ENCODE results near the gene PCDHGA7.
"Not testable (repeated sequence)": the region's sequence is repeated elsewhere in the genome, so short reads cannot be mapped to it uniquely, and the experiment has no call there.

PCDHGA7 gene

DNA sequence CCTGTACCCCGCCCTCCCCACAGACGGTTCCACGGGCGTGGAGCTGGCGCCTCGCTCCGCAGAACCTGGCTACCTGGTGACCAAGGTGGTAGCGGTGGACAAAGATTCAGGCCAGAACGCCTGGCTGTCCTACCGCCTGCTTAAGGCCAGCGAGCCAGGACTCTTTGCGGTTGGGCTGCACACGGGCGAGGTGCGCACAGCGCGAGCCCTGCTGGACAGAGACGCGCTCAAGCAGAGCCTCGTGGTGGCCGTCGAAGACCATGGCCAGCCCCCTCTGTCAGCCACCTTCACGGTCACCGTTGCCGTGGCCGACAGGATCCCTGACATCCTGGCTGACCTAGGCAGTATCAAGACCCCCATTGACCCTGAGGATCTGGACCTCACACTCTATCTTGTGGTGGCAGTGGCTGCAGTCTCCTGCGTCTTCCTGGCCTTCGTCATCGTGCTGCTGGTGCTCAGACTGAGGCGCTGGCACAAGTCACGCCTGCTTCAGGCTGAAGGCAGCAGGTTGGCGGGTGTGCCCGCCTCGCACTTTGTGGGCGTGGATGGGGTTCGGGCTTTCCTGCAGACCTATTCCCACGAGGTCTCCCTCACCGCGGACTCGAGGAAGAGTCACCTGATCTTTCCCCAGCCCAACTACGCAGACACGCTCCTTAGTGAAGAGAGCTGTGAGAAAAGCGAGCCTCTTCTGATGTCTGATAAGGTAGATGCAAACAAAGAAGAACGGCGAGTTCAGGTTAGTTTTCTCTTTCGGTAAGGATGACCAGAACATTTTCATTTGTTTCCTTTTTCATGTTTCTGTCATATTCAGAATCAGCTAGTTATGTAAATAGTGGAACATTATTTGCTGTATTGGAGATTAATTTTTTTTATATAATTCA lies 16.3 kb upstream of the PCDHGA7 start:
- DNase-seq (ENCODE audit: low spot score) = no peak

DNA sequence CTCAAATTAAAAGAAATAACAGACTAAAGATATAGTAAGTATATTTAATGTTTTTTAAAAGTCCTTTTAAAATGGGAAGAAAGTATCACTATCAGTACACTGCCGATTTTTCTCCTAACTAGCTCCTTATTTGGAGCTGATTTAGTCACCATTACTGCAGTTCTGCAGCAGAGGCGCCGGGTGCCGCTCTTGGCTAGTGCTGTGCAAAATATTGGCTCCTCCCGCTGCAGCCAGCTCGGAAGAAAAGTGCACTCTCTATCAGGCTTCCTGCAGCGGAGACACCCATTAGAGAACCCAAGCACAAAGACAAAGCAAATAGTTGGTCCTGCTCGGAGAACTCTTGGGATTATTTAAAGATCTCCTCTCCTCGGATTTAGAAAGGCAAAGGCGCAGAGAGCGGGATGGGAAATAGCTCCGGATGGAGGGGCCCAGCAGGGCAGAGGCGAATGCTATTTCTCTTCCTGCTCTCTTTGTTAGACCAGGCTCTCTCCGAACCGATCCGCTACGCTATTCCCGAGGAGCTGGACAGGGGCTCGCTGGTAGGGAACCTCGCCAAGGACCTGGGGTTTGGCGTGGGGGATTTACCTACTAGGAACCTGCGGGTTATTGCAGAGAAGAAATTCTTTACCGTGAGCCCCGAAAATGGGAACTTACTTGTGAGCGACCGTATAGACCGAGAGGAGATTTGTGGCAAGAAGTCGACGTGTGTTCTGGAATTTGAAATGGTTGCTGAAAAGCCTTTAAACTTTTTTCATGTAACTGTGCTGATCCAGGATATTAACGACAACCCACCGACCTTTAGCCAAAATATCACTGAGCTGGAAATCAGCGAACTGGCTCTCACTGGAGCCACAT lies 12.3 kb upstream of the PCDHGA7 start, which contains the start of gene PCDHGB3:
PCDHGB3 (plus strand) TSS at position 249 of the 855 bp plus-strand sequence; CDS start at position 402, 153 bp downstream.
- DNase-seq (ENCODE audit: low spot score) = no peak

DNA sequence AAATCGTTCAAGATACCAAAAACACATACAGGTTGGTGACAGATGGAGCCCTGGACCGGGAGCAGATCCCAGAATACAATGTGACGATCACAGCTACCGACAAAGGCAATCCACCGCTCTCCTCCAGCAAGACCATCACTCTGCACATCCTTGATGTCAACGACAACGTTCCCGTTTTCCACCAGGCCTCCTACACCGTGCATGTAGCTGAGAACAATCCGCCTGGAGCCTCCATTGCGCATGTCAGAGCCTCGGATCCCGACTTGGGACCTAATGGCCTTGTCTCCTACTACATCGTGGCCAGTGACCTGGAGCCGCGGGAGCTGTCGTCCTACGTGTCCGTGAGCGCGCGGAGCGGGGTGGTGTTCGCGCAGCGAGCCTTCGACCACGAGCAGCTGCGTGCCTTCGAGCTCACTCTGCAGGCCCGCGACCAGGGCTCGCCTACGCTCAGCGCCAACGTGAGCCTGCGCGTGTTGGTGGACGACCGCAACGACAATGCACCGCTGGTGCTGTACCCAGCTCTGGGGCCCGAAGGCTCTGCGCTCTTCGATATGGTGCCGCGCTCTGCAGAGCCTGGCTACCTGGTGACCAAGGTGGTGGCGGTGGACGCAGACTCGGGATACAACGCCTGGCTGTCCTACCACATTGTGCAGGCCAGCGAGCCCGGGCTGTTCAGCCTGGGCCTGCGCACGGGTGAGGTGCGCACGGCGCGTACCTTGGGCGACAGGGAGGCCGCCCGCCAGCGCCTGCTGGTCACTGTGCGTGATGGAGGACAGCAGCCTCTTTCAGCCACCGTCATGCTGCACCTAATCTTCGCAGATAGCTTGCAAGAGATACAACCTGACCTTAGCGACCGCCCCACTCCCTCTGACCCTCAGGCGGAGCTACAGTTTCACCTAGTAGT lies 10.7 kb upstream of the PCDHGA7 start:
- DNase-seq (ENCODE audit: low spot score) = no peak

DNA sequence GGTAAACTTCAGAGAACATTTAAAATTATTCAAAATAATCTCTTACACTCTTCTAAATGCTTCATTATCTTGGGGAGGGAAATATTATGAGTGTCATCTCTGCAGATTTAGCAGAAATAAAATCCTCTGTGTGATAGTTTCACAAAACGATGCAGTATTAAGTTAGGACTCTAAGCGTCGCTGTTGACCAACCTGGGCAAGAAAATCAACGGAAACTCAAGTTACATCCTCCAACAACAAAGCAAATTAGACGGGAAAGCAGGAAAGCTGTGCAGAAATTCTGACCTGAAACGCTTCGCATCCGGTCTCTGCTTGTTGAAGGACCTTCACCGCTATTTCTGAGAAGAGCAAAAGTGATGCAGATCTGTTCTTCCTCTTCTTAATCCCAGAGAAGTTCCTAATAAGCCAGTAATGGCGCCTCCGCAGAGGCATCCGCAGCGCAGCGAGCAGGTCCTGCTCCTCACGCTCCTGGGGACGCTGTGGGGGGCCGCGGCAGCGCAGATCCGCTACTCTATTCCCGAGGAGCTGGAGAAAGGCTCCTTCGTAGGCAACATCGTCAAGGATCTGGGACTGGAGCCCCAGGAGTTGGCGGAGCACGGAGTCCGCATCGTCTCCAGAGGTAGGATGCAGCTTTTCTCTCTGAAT lies 8.7 kb upstream of the PCDHGA7 start, which contains the start of gene PCDHGA6:
PCDHGA6 (plus strand) TSS at position 219 of the 645 bp plus-strand sequence; CDS start at position 412, 193 bp downstream.
- no peak for DNase-seq (ENCODE audit: low spot score)

DNA sequence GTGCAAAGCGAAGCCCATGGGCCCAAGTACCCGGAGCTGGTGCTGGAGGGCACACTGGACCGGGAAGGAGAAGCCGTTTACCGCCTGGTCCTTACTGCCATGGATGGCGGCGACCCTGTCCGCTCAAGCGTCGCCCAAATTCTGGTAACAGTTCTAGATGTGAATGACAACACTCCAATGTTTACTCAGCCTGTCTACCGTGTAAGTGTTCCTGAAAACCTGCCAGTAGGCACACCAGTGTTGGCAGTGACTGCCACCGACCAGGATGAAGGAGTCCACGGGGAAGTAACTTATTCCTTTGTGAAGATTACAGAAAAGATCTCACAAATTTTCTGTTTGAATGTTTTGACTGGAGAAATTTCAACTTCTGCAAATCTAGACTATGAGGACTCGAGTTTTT lies 7.9 kb upstream of the PCDHGA7 start:
- no peak for DNase-seq (ENCODE audit: low spot score)

DNA sequence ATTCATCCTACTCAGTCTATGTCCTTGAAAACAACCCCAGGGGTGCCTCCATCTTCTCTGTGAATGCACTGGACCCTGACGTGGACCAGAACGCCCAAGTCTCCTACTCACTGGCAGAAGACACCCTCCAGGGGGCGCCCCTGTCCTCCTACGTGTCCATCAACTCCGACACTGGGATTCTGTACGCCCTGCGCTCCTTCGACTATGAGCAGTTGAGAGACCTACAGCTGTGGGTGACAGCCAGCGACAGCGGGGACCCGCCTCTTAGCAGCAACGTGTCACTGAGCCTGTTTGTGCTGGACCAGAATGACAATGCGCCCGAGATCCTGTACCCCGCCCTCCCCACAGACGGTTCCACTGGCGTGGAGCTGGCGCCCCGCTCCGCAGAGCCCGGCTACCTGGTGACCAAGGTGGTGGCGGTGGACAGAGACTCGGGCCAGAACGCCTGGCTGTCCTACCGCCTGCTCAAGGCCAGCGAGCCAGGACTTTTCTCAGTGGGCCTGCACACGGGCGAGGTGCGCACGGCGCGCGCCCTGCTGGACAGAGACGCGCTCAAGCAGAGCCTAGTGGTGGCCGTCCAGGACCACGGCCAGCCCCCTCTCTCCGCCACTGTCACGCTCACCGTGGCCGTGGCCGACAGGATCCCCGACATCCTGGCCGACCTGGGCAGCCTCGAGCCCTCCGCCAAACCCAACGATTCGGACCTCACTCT lies 6.9 kb upstream of the PCDHGA7 start:
- DNase-seq (ENCODE audit: low spot score) = not testable (repeated sequence)

DNA sequence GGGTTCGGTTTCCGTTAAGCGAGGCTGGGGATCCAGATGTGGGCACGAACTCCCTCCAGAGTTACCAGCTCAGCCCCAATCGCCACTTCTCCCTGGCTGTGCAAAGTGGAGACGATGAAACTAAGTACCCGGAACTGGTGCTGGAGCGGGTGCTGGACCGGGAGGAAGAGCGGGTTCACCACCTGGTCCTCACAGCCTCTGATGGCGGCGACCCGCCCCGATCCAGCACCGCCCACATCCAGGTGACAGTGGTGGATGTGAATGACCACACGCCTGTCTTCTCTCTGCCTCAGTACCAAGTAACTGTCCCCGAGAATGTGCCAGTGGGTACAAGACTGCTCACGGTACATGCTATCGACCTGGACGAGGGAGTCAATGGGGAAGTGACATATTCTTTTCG lies 803 bp downstream of the PCDHGA7 start:
- no peak for DNase-seq (ENCODE audit: low spot score)

DNA sequence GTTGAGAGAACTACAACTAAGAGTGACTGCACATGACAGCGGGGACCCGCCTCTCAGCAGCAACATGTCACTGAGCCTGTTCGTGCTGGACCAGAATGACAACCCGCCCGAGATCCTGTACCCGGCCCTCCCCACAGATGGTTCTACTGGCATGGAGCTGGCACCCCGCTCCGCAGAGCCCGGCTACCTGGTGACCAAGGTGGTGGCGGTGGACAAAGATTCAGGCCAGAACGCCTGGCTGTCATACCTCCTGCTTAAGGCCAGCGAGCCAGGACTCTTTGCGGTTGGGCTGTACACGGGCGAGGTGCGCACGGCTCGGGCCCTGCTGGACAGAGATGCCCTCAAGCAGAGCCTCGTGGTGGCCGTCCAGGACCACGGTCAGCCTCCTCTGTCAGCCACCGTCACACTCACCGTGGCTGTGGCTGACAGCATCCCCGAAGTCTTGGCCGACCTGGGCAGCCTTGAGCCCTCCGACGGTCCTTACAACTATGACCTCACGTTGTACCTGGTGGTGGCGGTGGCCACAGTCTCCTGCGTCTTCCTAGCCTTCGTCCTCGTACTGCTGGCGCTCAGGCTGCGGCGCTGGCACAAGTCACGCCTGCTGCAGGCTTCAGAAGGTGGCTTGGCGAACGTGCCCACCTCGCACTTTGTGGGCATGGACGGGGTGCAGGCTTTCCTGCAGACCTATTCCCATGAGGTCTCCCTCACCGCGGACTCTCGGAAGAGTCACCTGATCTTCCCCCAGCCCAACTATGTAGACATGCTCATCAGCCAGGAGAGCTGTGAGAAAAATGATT lies 2.1 kb downstream of the PCDHGA7 start:
- no peak for DNase-seq (ENCODE audit: low spot score)

DNA sequence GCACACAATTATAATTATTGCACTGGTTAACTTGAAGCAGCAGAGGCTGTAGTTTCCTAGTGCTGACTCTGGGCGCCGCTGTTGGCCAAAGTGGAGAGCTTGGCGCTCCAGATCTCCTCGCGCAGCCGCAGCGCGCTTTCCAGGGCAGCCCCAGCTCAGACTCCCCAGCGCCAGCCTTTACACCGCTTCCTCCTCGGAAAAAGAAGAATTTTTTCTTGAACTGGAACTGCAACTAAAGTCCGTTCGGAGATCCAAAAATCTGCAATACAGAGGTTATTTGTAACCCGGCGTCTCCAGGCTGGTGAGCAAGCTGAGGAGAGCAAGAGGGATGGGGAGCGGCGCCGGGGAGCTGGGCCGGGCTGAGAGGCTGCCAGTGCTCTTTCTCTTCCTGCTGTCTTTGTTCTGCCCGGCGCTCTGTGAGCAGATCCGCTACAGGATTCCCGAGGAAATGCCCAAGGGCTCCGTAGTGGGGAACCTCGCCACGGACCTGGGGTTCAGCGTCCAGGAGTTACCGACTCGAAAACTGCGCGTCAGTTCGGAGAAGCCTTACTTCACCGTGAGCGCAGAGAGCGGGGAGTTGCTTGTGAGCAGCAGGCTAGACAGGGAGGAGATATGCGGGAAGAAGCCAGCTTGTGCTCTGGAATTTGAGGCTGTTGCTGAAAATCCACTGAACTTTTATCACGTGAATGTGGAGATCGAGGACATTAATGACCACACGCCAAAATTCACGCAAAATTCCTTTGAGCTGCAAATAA lies 5.2 kb downstream of the PCDHGA7 start, which contains the start of gene PCDHGB4:
PCDHGB4 (plus strand) TSS at position 142 of the 755 bp plus-strand sequence; CDS start at position 329, 187 bp downstream.
- not testable (repeated sequence) for DNase-seq (ENCODE audit: low spot score)

DNA sequence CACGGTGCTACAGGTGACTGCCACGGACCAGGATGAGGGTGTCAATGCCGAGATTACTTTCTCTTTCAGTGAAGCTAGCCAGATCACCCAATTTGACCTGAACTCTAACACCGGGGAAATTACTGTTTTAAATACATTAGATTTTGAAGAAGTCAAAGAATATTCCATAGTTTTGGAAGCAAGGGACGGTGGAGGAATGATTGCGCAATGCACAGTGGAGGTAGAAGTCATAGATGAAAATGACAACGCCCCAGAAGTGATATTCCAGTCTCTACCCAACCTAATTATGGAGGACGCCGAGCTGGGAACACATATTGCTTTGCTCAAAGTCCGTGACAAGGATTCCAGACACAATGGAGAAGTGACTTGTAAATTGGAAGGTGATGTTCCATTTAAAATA lies 6.1 kb downstream of the PCDHGA7 start:
- no peak for DNase-seq (ENCODE audit: low spot score)

DNA sequence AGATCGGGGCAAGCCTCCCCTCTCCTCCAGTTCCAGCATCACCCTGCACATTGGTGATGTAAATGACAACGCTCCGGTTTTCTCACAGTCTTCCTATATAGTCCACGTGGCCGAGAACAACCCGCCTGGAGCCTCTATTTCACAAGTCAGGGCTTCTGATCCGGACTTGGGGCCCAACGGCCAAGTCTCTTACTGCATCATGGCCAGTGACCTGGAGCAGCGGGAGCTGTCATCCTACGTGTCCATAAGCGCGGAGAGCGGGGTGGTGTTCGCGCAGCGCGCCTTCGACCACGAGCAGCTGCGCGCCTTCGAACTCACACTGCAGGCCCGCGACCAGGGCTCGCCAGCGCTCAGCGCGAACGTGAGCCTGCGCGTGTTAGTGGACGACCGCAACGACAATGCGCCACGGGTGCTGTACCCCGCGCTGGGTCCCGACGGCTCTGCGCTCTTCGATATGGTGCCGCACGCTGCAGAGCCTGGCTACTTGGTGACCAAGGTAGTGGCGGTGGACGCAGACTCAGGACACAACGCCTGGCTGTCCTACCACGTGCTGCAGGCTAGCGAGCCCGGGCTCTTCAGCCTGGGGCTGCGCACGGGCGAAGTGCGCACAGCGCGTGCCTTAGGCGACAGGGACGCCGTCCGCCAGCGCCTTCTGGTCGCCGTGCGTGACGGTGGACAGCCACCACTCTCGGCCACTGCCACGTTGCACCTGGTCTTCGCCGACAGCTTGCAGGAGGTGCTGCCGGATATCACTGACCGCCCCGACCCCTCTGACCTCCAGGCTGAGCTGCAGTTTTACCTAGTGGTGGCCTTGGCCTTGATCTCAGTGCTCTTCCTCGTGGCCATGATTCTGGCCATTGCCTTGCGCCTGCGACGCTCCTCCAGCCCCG lies 6.9 kb downstream of the PCDHGA7 start:
- DNase-seq (ENCODE audit: low spot score) = no peak

DNA sequence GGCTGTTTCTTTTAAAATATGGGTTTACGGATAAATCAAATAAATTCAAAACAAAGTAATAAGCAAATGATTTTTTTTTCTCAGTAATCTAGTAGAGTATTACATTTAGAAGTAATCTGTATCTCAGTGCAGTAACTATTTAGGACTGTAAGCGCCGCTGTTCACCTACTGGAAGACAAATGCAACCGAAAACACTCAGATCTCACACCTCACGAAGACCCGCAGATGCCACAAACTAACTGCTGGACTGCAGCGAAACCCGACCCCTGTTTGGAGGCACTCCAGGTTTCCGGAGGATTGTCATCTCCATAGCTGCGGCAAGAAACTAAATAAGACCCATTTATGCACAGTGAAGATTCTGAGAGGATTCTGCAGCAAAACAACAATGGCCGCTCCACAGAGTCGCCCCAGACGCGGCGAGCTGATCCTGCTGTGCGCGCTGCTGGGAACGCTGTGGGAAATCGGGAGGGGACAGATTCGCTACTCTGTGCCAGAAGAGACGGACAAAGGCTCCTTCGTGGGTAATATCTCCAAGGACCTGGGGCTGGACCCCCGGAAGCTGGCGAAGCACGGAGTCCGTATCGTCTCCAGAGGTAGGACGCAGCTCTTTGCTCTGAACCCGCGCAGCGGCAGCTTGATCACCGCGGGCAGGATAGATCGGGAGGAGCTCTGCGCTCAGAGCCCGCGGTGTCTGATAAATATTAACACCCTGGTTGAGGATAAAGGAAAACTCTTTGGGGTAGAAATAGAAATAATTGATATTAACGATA lies 10.1 kb downstream of the PCDHGA7 start, which contains the start of gene PCDHGA8:
PCDHGA8 (plus strand) TSS at position 205 of the 770 bp plus-strand sequence; CDS start at position 386, 181 bp downstream.
- DNase-seq (ENCODE audit: low spot score) = no peak

DNA sequence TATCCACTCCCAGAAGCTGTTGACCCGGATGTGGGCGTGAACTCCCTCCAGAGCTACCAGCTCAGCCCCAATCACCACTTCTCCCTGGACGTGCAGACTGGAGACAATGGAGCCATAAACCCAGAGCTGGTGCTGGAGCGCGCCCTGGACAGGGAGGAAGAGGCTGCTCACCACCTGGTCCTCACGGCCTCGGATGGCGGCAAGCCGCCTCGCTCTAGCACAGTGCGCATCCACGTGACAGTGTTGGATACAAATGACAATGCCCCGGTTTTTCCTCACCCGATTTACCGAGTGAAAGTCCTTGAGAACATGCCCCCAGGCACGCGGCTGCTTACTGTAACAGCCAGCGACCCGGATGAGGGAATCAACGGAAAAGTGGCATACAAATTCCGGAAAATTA lies 10.7 kb downstream of the PCDHGA7 start:
- no peak for DNase-seq (ENCODE audit: low spot score)

DNA sequence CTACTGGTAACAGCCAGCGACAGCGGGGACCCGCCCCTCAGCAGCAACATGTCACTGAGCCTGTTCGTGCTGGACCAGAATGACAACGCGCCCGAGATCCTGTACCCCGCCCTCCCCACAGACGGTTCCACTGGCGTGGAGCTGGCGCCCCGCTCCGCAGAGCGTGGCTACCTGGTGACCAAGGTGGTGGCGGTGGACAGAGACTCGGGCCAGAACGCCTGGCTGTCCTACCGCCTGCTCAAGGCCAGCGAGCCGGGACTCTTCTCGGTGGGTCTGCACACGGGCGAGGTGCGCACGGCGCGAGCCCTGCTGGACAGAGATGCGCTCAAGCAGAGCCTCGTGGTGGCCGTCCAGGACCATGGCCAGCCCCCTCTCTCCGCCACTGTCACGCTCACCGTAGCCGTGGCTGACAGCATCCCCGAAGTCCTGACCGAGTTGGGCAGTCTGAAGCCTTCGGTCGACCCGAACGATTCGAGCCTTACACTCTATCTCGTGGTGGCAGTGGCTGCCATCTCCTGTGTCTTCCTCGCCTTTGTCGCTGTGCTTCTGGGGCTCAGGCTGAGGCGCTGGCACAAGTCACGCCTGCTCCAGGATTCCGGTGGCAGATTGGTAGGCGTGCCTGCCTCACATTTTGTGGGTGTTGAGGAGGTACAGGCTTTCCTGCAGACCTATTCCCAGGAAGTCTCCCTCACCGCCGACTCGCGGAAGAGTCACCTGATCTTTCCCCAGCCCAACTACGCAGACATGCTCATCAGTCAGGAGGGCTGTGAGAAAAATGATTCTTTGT lies 12.1 kb downstream of the PCDHGA7 start:
- not testable (repeated sequence) for DNase-seq (ENCODE audit: low spot score)

DNA sequence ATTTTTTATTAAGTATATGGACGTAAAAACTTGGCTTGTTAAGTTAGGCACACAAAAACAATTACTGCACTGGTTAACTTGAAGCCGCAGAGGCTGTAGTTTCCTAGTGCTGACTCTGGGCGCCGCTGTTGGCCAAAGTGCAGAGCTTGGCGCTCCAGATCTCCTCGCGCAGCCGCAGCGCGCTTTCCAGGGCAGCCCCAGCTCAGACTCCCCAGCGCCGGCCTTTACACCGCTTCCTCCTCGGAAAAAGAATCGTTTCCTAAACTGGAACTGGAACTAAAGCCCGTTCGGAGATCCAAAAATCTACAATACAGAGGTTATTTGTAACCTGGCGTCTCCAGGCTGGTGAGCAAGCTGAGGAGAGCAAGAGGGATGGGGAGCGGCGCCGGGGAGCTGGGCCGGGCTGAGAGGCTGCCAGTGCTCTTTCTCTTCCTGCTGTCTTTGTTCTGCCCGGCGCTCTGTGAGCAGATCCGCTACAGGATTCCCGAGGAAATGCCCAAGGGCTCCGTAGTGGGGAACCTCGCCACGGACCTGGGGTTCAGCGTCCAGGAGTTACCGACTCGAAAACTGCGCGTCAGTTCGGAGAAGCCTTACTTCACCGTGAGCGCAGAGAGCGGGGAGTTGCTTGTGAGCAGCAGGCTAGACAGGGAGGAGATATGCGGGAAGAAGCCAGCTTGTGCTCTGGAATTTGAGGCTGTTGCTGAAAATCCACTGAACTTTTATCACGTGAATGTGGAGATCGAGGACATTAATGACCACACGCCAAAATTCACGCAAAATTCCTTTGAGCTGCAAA lies 15.4 kb downstream of the PCDHGA7 start, which contains the start of gene PCDHGB5:
PCDHGB5 (plus strand) TSS at position 192 of the 796 bp plus-strand sequence; CDS start at position 373, 181 bp downstream.
- not testable (repeated sequence) for DNase-seq (ENCODE audit: low spot score)

All from D341Med (cell line).